MM.1S (cell line): ENCODE measurements around the gene CTSW.

ENCODE experiments used
- CTCF ChIP-seq: fragments of 300-600 bp; sonication (generic); IDR thresholded peaks from 2 replicates; pipeline ENCODE4 v1.5.1; 2016; ENCODE audit warnings: antibody characterized with exemption, low read length, mixed read lengths
- EZH2 ChIP-seq: fragments of 300-600 bp; sonication (generic); optimal IDR thresholded peaks from 2 replicates; pipeline ENCODE3; 2017; ENCODE audit warnings: low read depth, mild to moderate bottlenecking, antibody characterized with exemption, low read length, mixed read lengths
- EZH2phosphoT487 ChIP-seq: fragments of 300-600 bp; sonication (generic); IDR thresholded peaks from 2 replicates; pipeline ENCODE4 v1.6.1; 2018; ENCODE audit warnings: antibody characterized with exemption, low read length

GRCh38 chr11:65892661-65893317 is 13.2 kb downstream of the CTSW start:
- TF ChIP-seq CTCF, result no peak
- TF ChIP-seq EZH2, result no peak
- TF ChIP-seq EZH2phosphoT487, result no peak
